CD14-positive monocyte (primary cell): Measurements from ENCODE around the gene ITGB3. TPM values are rescaled to one million over a fixed set of nuclear protein-coding genes. Genes with fewer than 3 reads are reported as not detected.

Source experiments
- DNase-seq, 3 donors: peaks; one replicate each; pipeline ENCODE4 v3.0.0-alpha.2; 2011 to 2022
- H2AFZ ChIP-seq: 2 replicates; pipeline ENCODE4 v1.6.0; 2012; ENCODE audit warnings: mild to moderate bottlenecking, low read depth, low read length, inconsistent platforms; ENCODE audit not compliant: insufficient read depth, poor library complexity, severe bottlenecking
- H3K27ac ChIP-seq, 2 donors: 1 replicate in 1 of 2; 2 replicates in 1 of 2; pipeline ENCODE4 v1.5.1; 2012 to 2013; ENCODE audit warnings: low read length in 2 of 2, control low read depth in 1 of 2, inconsistent platforms in 1 of 2, low read depth in 1 of 2, mild to moderate bottlenecking in 1 of 2
- H3K27me3 ChIP-seq, 2 donors: one replicate each; pipeline versions ENCODE4 v1.6.0 to v1.6.1; 2011 to 2013; ENCODE audit warnings: low read length in 2 of 2; ENCODE audit not compliant: control insufficient read depth in 2 of 2, insufficient read depth in 2 of 2
- H3K36me3 ChIP-seq, 2 donors: replicated peaks in 1 of 2; 1 replicate in 1 of 2; 2 replicates in 1 of 2; pipeline versions ENCODE4 v1.5.1 to v1.6.1; 2012 to 2013; ENCODE audit warnings: low read length in 2 of 2, control low read depth in 1 of 2, inconsistent platforms in 1 of 2, mild to moderate bottlenecking in 1 of 2; ENCODE audit not compliant: insufficient read depth in 2 of 2, control insufficient read depth in 1 of 2
- H3K4me1 ChIP-seq, 2 donors: 1 replicate in 1 of 2; 2 replicates in 1 of 2; pipeline versions ENCODE4 v1.5.1 to v1.6.1; 2012 to 2013; ENCODE audit warnings: low read length in 2 of 2, control low read depth in 1 of 2, inconsistent platforms in 1 of 2, mild to moderate bottlenecking in 1 of 2, moderate library complexity in 1 of 2; ENCODE audit not compliant: insufficient read depth in 2 of 2, control insufficient read depth in 1 of 2
- H3K4me2 ChIP-seq: replicated peaks from 2 replicates; pipeline ENCODE3; 2012; ENCODE audit warnings: low read length, moderate library complexity, mild to moderate bottlenecking; ENCODE audit not compliant: poor library complexity, severe bottlenecking; ENCODE audit errors: extremely low read depth
- H3K4me3 ChIP-seq, 3 experiments: fragments of 200-600 bp in 1 of 3; sonication (generic) in 1 of 3; replicated peaks in 1 of 3; 1 replicate in 2 of 3; 2 replicates in 1 of 3; pipeline ENCODE4 v1.5.1; 2011 to 2013; ENCODE audit warnings: low read length in 3 of 3, mild to moderate bottlenecking in 3 of 3, control low read depth in 2 of 3, low read depth in 2 of 3, inconsistent platforms in 1 of 3, moderate library complexity in 1 of 3
- H3K79me2 ChIP-seq: 2 replicates; pipeline ENCODE4 v1.6.0; 2012; ENCODE audit warnings: mild to moderate bottlenecking, control low read depth, inconsistent platforms, low read length, moderate library complexity; ENCODE audit not compliant: insufficient read depth
- H3K9ac ChIP-seq: 2 replicates; pipeline ENCODE4 v1.6.0; 2017; ENCODE audit warnings: low read length, mild to moderate bottlenecking; ENCODE audit not compliant: insufficient read depth, poor library complexity, severe bottlenecking
- H3K9me3 ChIP-seq, 2 donors: replicated peaks in 1 of 2; 1 replicate in 1 of 2; 2 replicates in 1 of 2; pipeline versions ENCODE4 v1.5.1 to v1.6.1; 2012 to 2013; ENCODE audit warnings: low read length in 2 of 2, control low read depth in 1 of 2; ENCODE audit not compliant: control insufficient read depth in 1 of 2, insufficient read depth in 1 of 2
- H4K20me1 ChIP-seq: 2 replicates; pipeline ENCODE4 v1.6.0; 2012; ENCODE audit warnings: mild to moderate bottlenecking, low read length, control low read depth, moderate library complexity; ENCODE audit not compliant: insufficient read depth
- H3K27ac Mint-ChIP-seq, 7 donors: one replicate each; pipeline ENCODE4 v1.8.0; 2020; ENCODE audit warnings: mild to moderate bottlenecking in 7 of 7, mixed read lengths in 7 of 7, moderate library complexity in 6 of 7, inconsistent platforms in 2 of 7
- H3K27me3 Mint-ChIP-seq, 3 donors: one replicate each; pipeline ENCODE4 v1.8.0; 2021 to 2022; ENCODE audit warnings: low read depth in 3 of 3, mild to moderate bottlenecking in 3 of 3, mixed read lengths in 3 of 3, moderate library complexity in 3 of 3, inconsistent platforms in 1 of 3
- H3K36me3 Mint-ChIP-seq, 2 donors: one replicate each; pipeline ENCODE4 v1.8.0; 2020; ENCODE audit warnings: mixed read lengths in 2 of 2, inconsistent platforms in 1 of 2, mild to moderate bottlenecking in 1 of 2
- H3K4me1 Mint-ChIP-seq: one replicate; pipeline ENCODE4 v1.8.0; 2020; ENCODE audit warnings: mild to moderate bottlenecking, mixed read lengths
- H3K4me3 Mint-ChIP-seq, 2 donors: one replicate each; pipeline ENCODE4 v1.8.0; 2020; ENCODE audit warnings: mild to moderate bottlenecking in 2 of 2, mixed read lengths in 2 of 2, moderate library complexity in 1 of 2
- H3K9me3 Mint-ChIP-seq, 7 donors: one replicate each; pipeline ENCODE4 v1.8.0; 2020 to 2022; ENCODE audit warnings: mixed read lengths in 7 of 7, mild to moderate bottlenecking in 6 of 7, moderate library complexity in 6 of 7, inconsistent platforms in 2 of 7
- CTCF ChIP-seq: fragments of 200-600 bp; IDR thresholded peaks from one replicate; pipeline ENCODE4 v1.8.0; 2022; ENCODE audit warnings: antibody characterized with exemption, mild to moderate bottlenecking
- WGBS: methylation state at CpG from one replicate; pipeline ENCODE4 v1.1.5; 2013; ENCODE audit warnings: missing lambda C conversion rate; ENCODE audit not compliant: insufficient coverage; 5-methylcytosine and 5-hydroxymethylcytosine counted together
- intact Hi-C, 2 donors: fragments of 100-400 bp; cut with micrococcal nuclease; formaldehyde crosslinking; loops; one replicate each; pipeline versions ENCODE4 v1.15.0 to v1.15.1; 2023
- polyA plus RNA-seq, 3 donors: library from polyadenylated mRNA; depleted of rRNA in 1 of 3; unstranded in 2 of 3; stranded (reverse) in 1 of 3; fragments of 300-500 nt in 2 of 3; fragments of >200 nt in 1 of 3; fragmentation: Illumina TruSeq in 2 of 3; gene quantifications; 1 replicate in 2 of 3; 2 replicates in 1 of 3; pipeline ENCODE4 v1.2.3, GENCODE V29; 2012 to 2021

ITGB3 gene
- polyA plus RNA-seq, 3 donors: 0.01 to 1.6 (median 1.3) TPM

- H3K4me2 ChIP-seq: no peak overlapping the region
- no peaks in the 10 kb centered on the region for H3K36me3 ChIP-seq
- no peaks in the 10 kb centered on the region for H3K9me3 ChIP-seq
- 96% methylated on average over 13 of the region's 14 CpGs for WGBS
- no peak overlapping the region for H3K9ac ChIP-seq
- H3K4me3 ChIP-seq: no peak overlapping the region
- H2AFZ ChIP-seq: no peak overlapping the region
- no peak for DNase-seq
- no peaks in the 10 kb centered on the region for H3K79me2 ChIP-seq
- Mint-ChIP-seq H3K4me3 (no peak overlapping the region), H3K36me3 (no peaks in the 10 kb centered on the region), H3K4me1 (peaks cover 7% of the 10 kb centered on the region), H3K27ac (peak overlapping the region in 1 of 7 donors; percentile 8), H3K9me3 (no peaks in the 10 kb centered on the region), H3K27me3 (peaks cover 0 to 2% (median 1%) of the 10 kb centered on the region in 3 donors)
- no peaks in the 10 kb centered on the region for H4K20me1 ChIP-seq
- intact Hi-C loops: loop anchor here in 1 of 2 donors (10.0 kb wide), 1 partner anchor 47 kb away; no protein-coding TSS in a partner anchor
- TF ChIP-seq CTCF: no peak
- H3K27me3 ChIP-seq: no peaks in the 10 kb centered on the region
- H3K27ac ChIP-seq: no peak overlapping the region
- H3K4me1 ChIP-seq: no peaks in the 10 kb centered on the region
Observed at GRCh38 chr17:47292206-47292605, 38.6 kb downstream of the ITGB3 start.

- Histone ChIP-seq H2AFZ (no peak overlapping the region), H3K9ac (no peak overlapping the region), H3K4me3 (no peak overlapping the region), H3K4me1 (no peaks in the 10 kb centered on the region), H3K79me2 (no peaks in the 10 kb centered on the region), H3K27me3 (no peaks in the 10 kb centered on the region), H3K4me2 (no peak overlapping the region), H3K27ac (no peak overlapping the region), H4K20me1 (no peaks in the 10 kb centered on the region), H3K36me3 (no peaks in the 10 kb centered on the region), H3K9me3 (no peaks in the 10 kb centered on the region)
- H3K27ac Mint-ChIP-seq: no peak overlapping the region
- no peak overlapping the region for H3K4me3 Mint-ChIP-seq
- no peak for TF ChIP-seq CTCF
- peaks cover 7% of the 10 kb centered on the region for H3K4me1 Mint-ChIP-seq
- WGBS: 91% methylated on average over 14 of the region's 14 CpGs
- no peaks in the 10 kb centered on the region for H3K36me3 Mint-ChIP-seq
- DNase-seq: no peak
- peaks cover 1 to 5% (median 2%) of the 10 kb centered on the region in 3 donors for H3K27me3 Mint-ChIP-seq
- intact Hi-C loops: loop anchor here (5.0 to 10.0 kb wide), 2 partner anchors 38 to 50 kb away; no protein-coding TSS in a partner anchor
- peaks cover 0 to 2% (median 0%) of the 10 kb centered on the region in 7 donors for H3K9me3 Mint-ChIP-seq
Observed at GRCh38 chr17:47295037-47295873, 41.6 kb downstream of the ITGB3 start.
